GM12878 (cell line): Measurements from ENCODE around the gene MYO16. TPM values are rescaled to one million over a fixed set of nuclear protein-coding genes. Genes with fewer than 3 reads are reported as not detected.

Experiments
- ATAC-seq: fragments of 200-7000 bp; cut with Tn5 transposase; 3 replicates; pipeline ENCODE4 v1.9.1; 2020; ENCODE audit warnings: mild to moderate bottlenecking, moderate library complexity
- BruUV-seq: library from RNA; stranded (reverse); fragments of 400-500 nt; replicated peaks from 2 replicates; lab custom pipeline; 2021; lab: Mats Ljungman, UMichigan
- CTCF ChIA-PET: fragments of 300-600 bp; sonication (Branson Sonifier 250); formaldehyde crosslinking; extraction: SDS; loops from one replicate; lab custom pipeline; 2021; ENCODE audit warnings: inconsistent platforms; lab: Yijun Ruan, JAX
- POLR2A ChIA-PET: fragments of 350-600 bp; formaldehyde crosslinking; extraction: SDS; loops from one replicate; lab custom pipeline; 2021; ENCODE audit warnings: inconsistent platforms; lab: Charles Lee
- RAD21 ChIA-PET: fragments of 300-600 bp; sonication (Branson Sonifier 250); formaldehyde crosslinking; loops from one replicate; lab custom pipeline; 2023; ENCODE audit warnings: antibody characterized with exemption; ENCODE audit not compliant: unreplicated experiment; lab: Charles Lee
- SMC1A ChIA-PET: fragments of 300-600 bp; sonication (Branson Sonifier 250); formaldehyde crosslinking; loops from one replicate; lab custom pipeline; 2023; ENCODE audit not compliant: unreplicated experiment, uncharacterized antibody; lab: Charles Lee
- DNase-seq: peaks from one replicate; pipeline ENCODE4 v3.0.0-alpha.2; 2011; ENCODE audit warnings: low read depth, low spot score
- FAIRE-seq: peaks from 3 replicates; lab custom pipeline; 2011; peaks lifted over from hg19 to GRCh38; lab: Jason Lieb, UNC
- H2AFZ ChIP-seq: 2 replicates; pipeline ENCODE4 v1.6.0; 2011; ENCODE audit warnings: low read depth, low read length, control low read depth; ENCODE audit not compliant: control insufficient read depth
- H3K27ac ChIP-seq: 2 replicates; pipeline ENCODE4 v1.5.1; 2011; ENCODE audit warnings: control low read depth; ENCODE audit not compliant: control insufficient read depth, insufficient read depth
- H3K27me3 ChIP-seq, 2 experiments: replicated peaks in 1 of 2; 2 replicates each; pipeline versions ENCODE4 v1.6.0 to v1.6.1; 2011; ENCODE audit warnings: low read length in 1 of 2; ENCODE audit not compliant: control insufficient read depth in 2 of 2, insufficient read depth in 2 of 2
- H3K36me3 ChIP-seq, 2 experiments: 2 replicates each; pipeline ENCODE4 v1.5.1; 2011; ENCODE audit warnings: low read length in 1 of 2; ENCODE audit not compliant: control insufficient read depth in 2 of 2, insufficient read depth in 2 of 2
- H3K4me1 ChIP-seq: 2 replicates; pipeline ENCODE4 v1.6.1; 2011; ENCODE audit warnings: mild to moderate bottlenecking, low read length, moderate library complexity, mixed read lengths; ENCODE audit not compliant: control insufficient read depth, insufficient read depth
- H3K4me2 ChIP-seq: 2 replicates; pipeline ENCODE4 v1.6.0; 2011; ENCODE audit warnings: control low read depth; ENCODE audit not compliant: control insufficient read depth, insufficient read depth
- H3K4me3 ChIP-seq: fragments of 200-600 bp; sonication (generic); 2 replicates; pipeline ENCODE4 v1.5.1; 2016
- H3K79me2 ChIP-seq: 2 replicates; pipeline ENCODE4 v1.6.0; 2011; ENCODE audit warnings: low read length; ENCODE audit not compliant: control insufficient read depth, insufficient read depth
- H3K9ac ChIP-seq: 2 replicates; pipeline ENCODE4 v1.8.0; 2011; ENCODE audit warnings: low read length, control low read depth, mixed read lengths; ENCODE audit not compliant: control insufficient read depth, insufficient read depth
- H3K9me3 ChIP-seq: replicated peaks from 3 replicates; pipeline ENCODE4 v1.5.1; 2011; ENCODE audit warnings: mild to moderate bottlenecking, low read length; ENCODE audit not compliant: control insufficient read depth, insufficient read depth
- H4K20me1 ChIP-seq: 2 replicates; pipeline ENCODE4 v1.6.0; 2011; ENCODE audit not compliant: control insufficient read depth, insufficient read depth
- BMI1 ChIP-seq: fragments of 450-650 bp; IDR thresholded peaks from 2 replicates; pipeline ENCODE4 v1.6.1; 2016; ENCODE audit warnings: mild to moderate bottlenecking, moderate library complexity, borderline replicate concordance
- MLLT1 ChIP-seq: fragments of 450-650 bp; IDR thresholded peaks from 2 replicates; pipeline ENCODE4 v1.6.1; 2016; ENCODE audit warnings: mild to moderate bottlenecking
- MYB ChIP-seq: fragments of 150-350 bp; IDR thresholded peaks from 2 replicates; pipeline ENCODE4 v1.6.1; 2014; ENCODE audit warnings: mild to moderate bottlenecking, low read depth, low read length, borderline replicate concordance
- POLR2A ChIP-seq: IDR thresholded peaks from 2 replicates; pipeline ENCODE4 v1.6.1; 2011; ENCODE audit warnings: low read depth, mild to moderate bottlenecking, low read length
- POU2F2 ChIP-seq: IDR thresholded peaks from 3 replicates; pipeline ENCODE4 v1.6.1; 2011; ENCODE audit warnings: low read depth, mild to moderate bottlenecking, low read length, borderline replicate concordance
- RAD51 ChIP-seq: fragments of 450-650 bp; IDR thresholded peaks from 2 replicates; pipeline ENCODE4 v1.6.1; 2016; ENCODE audit warnings: moderate library complexity, mild to moderate bottlenecking, inconsistent platforms
- SUPT20H ChIP-seq: IDR thresholded peaks from 2 replicates; pipeline ENCODE4 v1.6.1; 2011; ENCODE audit warnings: low read depth, mild to moderate bottlenecking, low read length, moderate library complexity, borderline replicate concordance; ENCODE audit not compliant: control insufficient read depth
- USF2 ChIP-seq: IDR thresholded peaks from 2 replicates; pipeline ENCODE4 v1.6.1; 2011; ENCODE audit warnings: low read depth, low read length, improper control_type of control experiment, borderline replicate concordance
- YY1 ChIP-seq: IDR thresholded peaks from 2 replicates; pipeline ENCODE4 v1.6.1; 2011; ENCODE audit warnings: low read depth, mild to moderate bottlenecking, low read length
- ZNF274 ChIP-seq: IDR thresholded peaks from one replicate; pipeline ENCODE4 v1.8.0; 2011; ENCODE audit not compliant: insufficient read length, insufficient read depth
- WGBS: methylation state at CpG from one replicate; pipeline ENCODE4 v1.1.6; 2016; ENCODE audit warnings: low lambda C conversion rate; ENCODE audit not compliant: insufficient replicate concordance, insufficient coverage; ENCODE audit errors: missing lambda C conversion rate; 5-methylcytosine and 5-hydroxymethylcytosine counted together
- in situ Hi-C: fragments of 300-500 bp; cut with MboI; formaldehyde crosslinking; loops from 9 replicates; pipeline ENCODE4 v1.14.3; 2018; ENCODE audit warnings: mixed read lengths
- intact Hi-C: fragments of 100-400 bp; cut with micrococcal nuclease; formaldehyde crosslinking; loops from one replicate; pipeline ENCODE4 v1.14.2; 2022; ENCODE audit not compliant: unreplicated experiment
- polyA plus RNA-seq, 11 experiments: library from polyadenylated mRNA; depleted of rRNA in 4 of 11; unstranded in 6 of 11; stranded (reverse) in 5 of 11; fragments of >200 nt; fragmentation: Nextera tagmentation in 4 of 11; fragmentation: Illumina TruSeq in 1 of 11; extraction: Ambion mirVana in 4 of 11; extraction: Trizol in 1 of 11; gene quantifications; 1 replicate in 1 of 11; 2 replicates in 10 of 11; pipeline versions ENCODE4 v1.2.1 to v1.2.3, GENCODE V29; 2011 to 2016; ENCODE audit warnings: inconsistent platforms in 2 of 11, missing spikeins in 2 of 11, low read depth in 1 of 11
- total RNA-seq, 4 experiments: library from RNA; depleted of rRNA in 3 of 4; stranded (reverse); fragments of >200 nt in 3 of 4; fragmentation: Illumina TruSeq in 1 of 4; extraction: Trizol in 1 of 4; gene quantifications; 2 replicates each; pipeline versions ENCODE4 v1.2.1 to v1.2.3, GENCODE V29; 2013 to 2021

The MYO16 gene
- total and polyA plus RNA-seq, 10 of the 15 experiments (the other 5 are each of a cell fraction or from before 2014, with no cell fraction given), result under 0.01 to 1.7 (median 0.05) TPM; not detected in 4

GRCh38 chr13:109111141-109111540 lies 481.7 kb downstream of the MYO16 start:
- ChIA-PET CTCF (interaction anchor here (0.6 kb wide), 1 partner anchor 26 kb away, joined by 3 read pairs; no protein-coding TSS in a partner anchor), POLR2A (no interaction called here), RAD21 (no interaction called here), SMC1A (no interaction called here)
- FAIRE-seq (no peak), ATAC-seq (no peak), DNase-seq (no peak)
- Histone ChIP-seq H3K9ac (no peak overlapping the region), H2AFZ (no peak overlapping the region), H3K4me2 (no peak overlapping the region), H4K20me1 (no peaks in the 10 kb centered on the region), H3K4me3 (no peak overlapping the region), H3K9me3 (no peaks in the 10 kb centered on the region), H3K36me3 (no peaks in the 10 kb centered on the region), H3K27ac (no peak overlapping the region), H3K79me2 (no peaks in the 10 kb centered on the region), H3K4me1 (no peaks in the 10 kb centered on the region), H3K27me3 (no peaks in the 10 kb centered on the region)
- TF ChIP-seq BMI1, result no peak
- TF ChIP-seq POU2F2, result no peak
- no peak for TF ChIP-seq MLLT1
- TF ChIP-seq YY1, result no peak
- no peak for TF ChIP-seq POLR2A
- no peak for TF ChIP-seq USF2
- TF ChIP-seq MYB, result no peak
- TF ChIP-seq SUPT20H, result no peak
- no peak for TF ChIP-seq RAD51
- TF ChIP-seq ZNF274, result no peak
- intact Hi-C loops, result no loop called here
- 36% methylated on average over 1 of the region's 1 CpG for WGBS
- BruUV-seq, result no TSS peak
- in situ Hi-C loops, result no loop called here
